GM12878 (cell line): ENCODE results near the gene ANKS4B. TPM values are rescaled to one million over a fixed set of nuclear protein-coding genes. Genes with fewer than 3 reads are reported as not detected.

Source experiments
- ATAC-seq: fragments of 200-7000 bp; cut with Tn5 transposase; 3 replicates; pipeline ENCODE4 v1.9.1; 2020; ENCODE audit warnings: mild to moderate bottlenecking, moderate library complexity
- BruUV-seq: library from RNA; stranded (reverse); fragments of 400-500 nt; replicated peaks from 2 replicates; lab custom pipeline; 2021; lab: Mats Ljungman, UMichigan
- CTCF ChIA-PET: fragments of 300-600 bp; sonication (Branson Sonifier 250); formaldehyde crosslinking; extraction: SDS; loops from one replicate; lab custom pipeline; 2021; ENCODE audit warnings: inconsistent platforms; lab: Yijun Ruan, JAX
- POLR2A ChIA-PET: fragments of 350-600 bp; formaldehyde crosslinking; extraction: SDS; loops from one replicate; lab custom pipeline; 2021; ENCODE audit warnings: inconsistent platforms; lab: Charles Lee
- RAD21 ChIA-PET: fragments of 300-600 bp; sonication (Branson Sonifier 250); formaldehyde crosslinking; loops from one replicate; lab custom pipeline; 2023; ENCODE audit warnings: antibody characterized with exemption; ENCODE audit not compliant: unreplicated experiment; lab: Charles Lee
- SMC1A ChIA-PET: fragments of 300-600 bp; sonication (Branson Sonifier 250); formaldehyde crosslinking; loops from one replicate; lab custom pipeline; 2023; ENCODE audit not compliant: unreplicated experiment, uncharacterized antibody; lab: Charles Lee
- DNase-seq: peaks from one replicate; pipeline ENCODE4 v3.0.0-alpha.2; 2011; ENCODE audit warnings: low read depth, low spot score
- FAIRE-seq: peaks from 3 replicates; lab custom pipeline; 2011; peaks lifted over from hg19 to GRCh38; lab: Jason Lieb, UNC
- H2AFZ ChIP-seq: 2 replicates; pipeline ENCODE4 v1.6.0; 2011; ENCODE audit warnings: low read depth, low read length, control low read depth; ENCODE audit not compliant: control insufficient read depth
- H3K27ac ChIP-seq: 2 replicates; pipeline ENCODE4 v1.5.1; 2011; ENCODE audit warnings: control low read depth; ENCODE audit not compliant: control insufficient read depth, insufficient read depth
- H3K27me3 ChIP-seq, 2 experiments: replicated peaks in 1 of 2; 2 replicates each; pipeline versions ENCODE4 v1.6.0 to v1.6.1; 2011; ENCODE audit warnings: low read length in 1 of 2; ENCODE audit not compliant: control insufficient read depth in 2 of 2, insufficient read depth in 2 of 2
- H3K36me3 ChIP-seq, 2 experiments: 2 replicates each; pipeline ENCODE4 v1.5.1; 2011; ENCODE audit warnings: low read length in 1 of 2; ENCODE audit not compliant: control insufficient read depth in 2 of 2, insufficient read depth in 2 of 2
- H3K4me1 ChIP-seq: 2 replicates; pipeline ENCODE4 v1.6.1; 2011; ENCODE audit warnings: mild to moderate bottlenecking, low read length, moderate library complexity, mixed read lengths; ENCODE audit not compliant: control insufficient read depth, insufficient read depth
- H3K4me2 ChIP-seq: 2 replicates; pipeline ENCODE4 v1.6.0; 2011; ENCODE audit warnings: control low read depth; ENCODE audit not compliant: control insufficient read depth, insufficient read depth
- H3K4me3 ChIP-seq: fragments of 200-600 bp; sonication (generic); 2 replicates; pipeline ENCODE4 v1.5.1; 2016
- H3K79me2 ChIP-seq: 2 replicates; pipeline ENCODE4 v1.6.0; 2011; ENCODE audit warnings: low read length; ENCODE audit not compliant: control insufficient read depth, insufficient read depth
- H3K9ac ChIP-seq: 2 replicates; pipeline ENCODE4 v1.8.0; 2011; ENCODE audit warnings: low read length, control low read depth, mixed read lengths; ENCODE audit not compliant: control insufficient read depth, insufficient read depth
- H3K9me3 ChIP-seq: replicated peaks from 3 replicates; pipeline ENCODE4 v1.5.1; 2011; ENCODE audit warnings: mild to moderate bottlenecking, low read length; ENCODE audit not compliant: control insufficient read depth, insufficient read depth
- H4K20me1 ChIP-seq: 2 replicates; pipeline ENCODE4 v1.6.0; 2011; ENCODE audit not compliant: control insufficient read depth, insufficient read depth
- ASH2L ChIP-seq: fragments of 300-600, 200-600 bp; sonication (generic); IDR thresholded peaks from 2 replicates; pipeline ENCODE4 v1.6.1; 2017; ENCODE audit warnings: low read depth, mild to moderate bottlenecking, borderline replicate concordance
- DPF2 ChIP-seq: fragments of 450-650 bp; IDR thresholded peaks from 2 replicates; pipeline ENCODE4 v1.6.1; 2017; ENCODE audit warnings: mild to moderate bottlenecking
- REST ChIP-seq: IDR thresholded peaks from 2 replicates; pipeline ENCODE4 v1.6.1; 2012; ENCODE audit warnings: mild to moderate bottlenecking, low read depth, low read length
- TARDBP ChIP-seq: IDR thresholded peaks from 2 replicates; pipeline ENCODE4 v1.6.1; 2016; ENCODE audit warnings: borderline replicate concordance
- WGBS: methylation state at CpG from one replicate; pipeline ENCODE4 v1.1.6; 2016; ENCODE audit warnings: low lambda C conversion rate; ENCODE audit not compliant: insufficient replicate concordance, insufficient coverage; ENCODE audit errors: missing lambda C conversion rate; 5-methylcytosine and 5-hydroxymethylcytosine counted together
- in situ Hi-C: fragments of 300-500 bp; cut with MboI; formaldehyde crosslinking; loops from 9 replicates; pipeline ENCODE4 v1.14.3; 2018; ENCODE audit warnings: mixed read lengths
- intact Hi-C: fragments of 100-400 bp; cut with micrococcal nuclease; formaldehyde crosslinking; loops from one replicate; pipeline ENCODE4 v1.14.2; 2022; ENCODE audit not compliant: unreplicated experiment
- polyA plus RNA-seq, 11 experiments: library from polyadenylated mRNA; depleted of rRNA in 4 of 11; unstranded in 6 of 11; stranded (reverse) in 5 of 11; fragments of >200 nt; fragmentation: Nextera tagmentation in 4 of 11; fragmentation: Illumina TruSeq in 1 of 11; extraction: Ambion mirVana in 4 of 11; extraction: Trizol in 1 of 11; gene quantifications; 1 replicate in 1 of 11; 2 replicates in 10 of 11; pipeline versions ENCODE4 v1.2.1 to v1.2.3, GENCODE V29; 2011 to 2016; ENCODE audit warnings: inconsistent platforms in 2 of 11, missing spikeins in 2 of 11, low read depth in 1 of 11
- total RNA-seq, 4 experiments: library from RNA; depleted of rRNA in 3 of 4; stranded (reverse); fragments of >200 nt in 3 of 4; fragmentation: Illumina TruSeq in 1 of 4; extraction: Trizol in 1 of 4; gene quantifications; 2 replicates each; pipeline versions ENCODE4 v1.2.1 to v1.2.3, GENCODE V29; 2013 to 2021

Gene ANKS4B
- total and polyA plus RNA-seq, 10 of the 15 experiments (the other 5 are each of a cell fraction or from before 2014, with no cell fraction given), result 0.01 to 0.11 (median 0.05) TPM; not detected in 6

- TF ChIP-seq REST, result no peak
- TF ChIP-seq DPF2, result no peak
- TF ChIP-seq, all 136 proteins: peak for 3
Observed at GRCh38 chr16:21283521-21284289, 50.2 kb downstream of the ANKS4B start (continued).

GRCh38 chr16:21284414-21284813 is 50.9 kb downstream of the ANKS4B start:
- TF ChIP-seq TARDBP (no peak), ASH2L (no peak)
- Histone ChIP-seq H3K79me2 (no peaks in the 10 kb centered on the region), H3K9me3 (no peaks in the 10 kb centered on the region; the same call in 1 of the 3 replicates), H3K27ac (no peak overlapping the region), H3K4me2 (no peak overlapping the region), H3K4me1 (no peaks in the 10 kb centered on the region), H3K36me3 (no peaks in the 10 kb centered on the region), H4K20me1 (no peaks in the 10 kb centered on the region), H3K27me3 (no peaks in the 10 kb centered on the region), H2AFZ (no peak overlapping the region), H3K4me3 (no peak overlapping the region), H3K9ac (no peak overlapping the region)
- RAD21 ChIA-PET, result no interaction called here
- DNase-seq, result no peak
- no TSS peak for BruUV-seq
- SMC1A ChIA-PET, result no interaction called here
- intact Hi-C loops, result no loop called here
- POLR2A ChIA-PET, result no interaction called here
- FAIRE-seq, result no peak
- 44% methylated on average over 4 of the region's 4 CpGs for WGBS
- CTCF ChIA-PET, result no interaction called here
- in situ Hi-C loops, result no loop called here
- no peak for ATAC-seq
